ENCODE data around the gene C2CD2L. TPM values are rescaled to one million over a fixed set of nuclear protein-coding genes. Genes with fewer than 3 reads are reported as not detected.
A peak's percentile ranks its signal among the peaks of the same experiment; 100 is the strongest.

C2CD2L gene
- total and polyA plus RNA-seq, 2 of the 13 experiments (the other 11 are each of a cell fraction or from before 2014, with no cell fraction given) = 3.7 to 5.5 TPM

- TF ChIP-seq ZNF281 (CRISPR knock-in tag; IDR thresholded peaks at IDR 0.05; ENCODE audit: borderline replicate concordance) (peak; percentile 76; the same call in 1 of the 2 replicates), ZNF609 (CRISPR knock-in tag; IDR thresholded peaks at IDR 0.05; ENCODE audit: borderline replicate concordance) (no peak), MAFF (IDR thresholded peaks at IDR 0.05; ENCODE audit: low read depth, low read length) (no peak), ZNF816 (CRISPR knock-in tag; IDR thresholded peaks at IDR 0.05; ENCODE audit: borderline replicate concordance) (no peak), MIXL1 (CRISPR knock-in tag; IDR thresholded peaks at IDR 0.05) (no peak), ZNF512 (CRISPR knock-in tag; IDR thresholded peaks at IDR 0.05) (no peak), FOXA1 (IDR thresholded peaks at IDR 0.05) (no peak), FOXA1 (CRISPR knock-in tag; IDR thresholded peaks at IDR 0.05) (0 out of 2 replicates have a peak, but pooled peaks have one; percentile 7), JUNB (CRISPR knock-in tag; IDR thresholded peaks at IDR 0.05; ENCODE audit: borderline replicate concordance) (no peak), PREB (CRISPR knock-in tag; IDR thresholded peaks at IDR 0.05) (no peak), ZFP41 (CRISPR knock-in tag; IDR thresholded peaks at IDR 0.05; ENCODE audit: borderline replicate concordance) (no peak), ATF7-NPFF (CRISPR knock-in tag; IDR thresholded peaks at IDR 0.05; ENCODE audit: low read depth) (0 out of 2 replicates have a peak, but pooled peaks have one; percentile 18), NFE2L2 (IDR thresholded peaks at IDR 0.05; ENCODE audit: low read length) (no peak), ZNF121 (CRISPR knock-in tag; IDR thresholded peaks at IDR 0.05) (peak; percentile 69; the same call in 1 of the 2 replicates)
Observed at GRCh38 chr11:119106564-119107537, at the start of gene C2CD2L (continued).

Data from HepG2 (cell line).